ENCODE data around the gene HS1BP3. TPM values are rescaled to one million over a fixed set of nuclear protein-coding genes. Genes with fewer than 3 reads are reported as not detected.
A peak's percentile ranks its signal among the peaks of the same experiment; 100 is the strongest.

Gene HS1BP3
- total and polyA plus RNA-seq, 2 of the 13 experiments (the other 11 are each of a cell fraction or from before 2014, with no cell fraction given): 15.2 to 22.0 TPM

DNA sequence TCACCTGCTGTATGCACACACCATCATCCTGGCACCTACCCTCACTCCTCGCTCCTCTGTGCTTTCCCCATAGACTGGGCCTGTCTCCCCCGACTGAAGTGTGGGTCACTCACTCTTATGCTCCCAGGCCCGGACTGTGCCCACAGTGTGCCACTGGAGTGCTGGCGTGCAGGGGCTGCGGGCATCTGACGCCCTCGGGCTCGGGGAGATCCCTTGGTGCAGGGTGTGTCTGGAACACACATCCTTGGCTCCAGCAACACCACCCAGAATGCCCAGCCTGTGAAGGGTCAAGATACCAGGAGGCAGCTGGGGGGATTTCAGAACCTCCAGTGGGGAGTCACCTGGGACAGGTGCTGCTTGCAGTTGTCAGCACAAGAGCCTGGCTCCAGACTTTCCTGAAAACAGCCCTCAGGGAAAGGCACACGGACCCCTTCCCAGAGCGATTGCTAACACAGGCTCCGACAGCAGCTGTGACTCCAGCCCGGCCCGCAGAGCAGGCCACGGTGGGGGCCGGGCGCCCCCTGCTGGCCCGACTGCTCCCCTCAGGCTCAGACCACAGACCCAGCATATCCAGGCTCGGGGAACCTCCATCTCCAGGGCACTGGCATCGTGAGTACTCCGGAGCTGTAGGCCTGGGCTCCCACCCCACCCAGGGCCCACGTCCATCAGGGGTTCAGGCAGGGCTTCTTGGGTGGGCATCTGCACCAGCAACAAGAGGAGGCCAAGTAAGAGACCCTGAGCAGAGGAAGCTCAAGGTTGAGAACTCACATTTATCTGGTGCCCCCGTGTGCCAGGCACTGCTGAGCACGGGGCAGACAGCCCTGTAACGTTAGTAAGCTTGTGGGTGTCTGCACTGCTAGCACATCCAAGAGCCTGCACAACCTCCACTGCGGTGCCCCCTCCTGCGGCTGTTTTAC, 8.6 kb downstream of the HS1BP3 start:
- Histone ChIP-seq H3K27me3 (ENCODE audit: control insufficient read depth in 1 of 2, insufficient read depth in 2 of 2, low read length in 2 of 2) (no peaks in the 10 kb centered on the region), H3K79me2 (ENCODE audit: insufficient read depth, low read length) (no peaks in the 10 kb centered on the region), H3K4me1 (ENCODE audit: insufficient read depth, low read length) (peaks cover 7% of the 10 kb centered on the region), H3K36me3 (replicated peaks in 1 of 2; ENCODE audit: control insufficient read depth in 1 of 2, insufficient read depth in 2 of 2, low read length in 2 of 2) (peaks cover 9 to 19% of the 10 kb centered on the region in 2 experiments), H3K9me3 (ENCODE audit: low read length) (no peaks in the 10 kb centered on the region), H3K4me3 (replicated peaks in 1 of 3; ENCODE audit: insufficient read depth in 1 of 3, low read depth in 2 of 3, low read length in 3 of 3) (no peak overlapping the region), H4K20me1 (ENCODE audit: insufficient read depth, low read length) (no peaks in the 10 kb centered on the region), H3K27ac (ENCODE audit: extremely low read length, insufficient read depth, low read length) (no peak overlapping the region), H2AFZ (ENCODE audit: low read length) (no peak overlapping the region), H3K4me2 (ENCODE audit: low read depth, low read length) (peak overlapping the region; percentile 25; the same call in 1 of the 2 replicates), H3K9ac (ENCODE audit: insufficient read depth, low read depth, low read length) (no peak overlapping the region)
- 41% methylated on average over 17 of the region's 26 CpGs for WGBS (ENCODE audit: low lambda C conversion rate)
- no TSS peak for BruUV-seq (replicated peaks)
- CTCF ChIA-PET (ENCODE audit: low intra/inter-chr PET ratio, low total read pairs): interaction anchor here (0.8 to 2.0 kb wide), 7 partner anchors 9 to 263 kb away, joined by 3 to 44 read pairs (median 9); partner anchors contain the start of gene HS1BP3
- POLR2A ChIA-PET: interaction anchor here (0.7 to 3.4 kb wide), 11 partner anchors 8 to 263 kb away, joined by 3 to 30 read pairs (median 5); partner anchors contain the start of genes HS1BP3 and RHOB
- FAIRE-seq: peak; percentile 84
- in situ Hi-C loops (cut with HindIII; ENCODE audit: extremely low pct_ligation_motif_present, low pct_unique_long_range_greater_than_20kb) (loop anchor here (5.0 kb wide), 1 partner anchor 245 kb away; no protein-coding TSS in a partner anchor), intact Hi-C loops (cut with micrococcal nuclease; ENCODE audit: unreplicated experiment) (loop anchor here (1.0 to 2.0 kb wide), 4 partner anchors 200 to 263 kb away; no protein-coding TSS in a partner anchor)
- ATAC-seq: peak; percentile 98
- DNase-seq (ENCODE audit: low spot score): peak; percentile 64
- TF ChIP-seq, protein P1, sequence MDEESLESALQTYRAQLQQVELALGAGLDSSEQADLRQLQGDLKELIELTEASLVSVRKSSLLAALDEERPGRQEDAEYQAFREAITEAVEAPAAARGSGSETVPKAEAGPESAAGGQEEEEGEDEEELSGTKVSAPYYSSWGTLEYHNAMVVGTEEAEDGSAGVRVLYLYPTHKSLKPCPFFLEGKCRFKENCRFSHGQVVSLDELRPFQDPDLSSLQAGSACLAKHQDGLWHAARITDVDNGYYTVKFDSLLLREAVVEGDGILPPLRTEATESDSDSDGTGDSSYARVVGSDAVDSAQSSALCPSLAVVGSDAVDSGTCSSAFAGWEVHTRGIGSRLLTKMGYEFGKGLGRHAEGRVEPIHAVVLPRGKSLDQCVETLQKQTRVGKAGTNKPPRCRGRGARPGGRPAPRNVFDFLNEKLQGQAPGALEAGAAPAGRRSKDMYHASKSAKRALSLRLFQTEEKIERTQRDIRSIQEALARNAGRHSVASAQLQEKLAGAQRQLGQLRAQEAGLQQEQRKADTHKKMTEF (CRISPR knock-in tag; IDR thresholded peaks at IDR 0.05): peak; percentile 38; the same call in 1 of the 2 replicates
- TF ChIP-seq PHF8 (CRISPR knock-in tag; IDR thresholded peaks at IDR 0.05) (no peak), SRY (CRISPR knock-in tag; IDR thresholded peaks at IDR 0.05) (peak; percentile 52; the same call in 1 of the 2 replicates), HOXD1 (CRISPR knock-in tag; IDR thresholded peaks at IDR 0.05) (no peak), ZNF33A (CRISPR knock-in tag; IDR thresholded peaks at IDR 0.05; ENCODE audit: borderline replicate concordance) (no peak), KMT2A (CRISPR knock-in tag; IDR thresholded peaks at IDR 0.05) (peak; percentile 64; the same call in 1 of the 2 replicates), ZNF879 (CRISPR knock-in tag; IDR thresholded peaks at IDR 0.05) (no peak), HDAC1 (CRISPR knock-in tag; IDR thresholded peaks at IDR 0.05) (peak; percentile 28; the same call in 1 of the 2 replicates), ZFP36L2 (CRISPR knock-in tag; IDR thresholded peaks at IDR 0.05) (no peak)
- TF ChIP-seq, protein P2, sequence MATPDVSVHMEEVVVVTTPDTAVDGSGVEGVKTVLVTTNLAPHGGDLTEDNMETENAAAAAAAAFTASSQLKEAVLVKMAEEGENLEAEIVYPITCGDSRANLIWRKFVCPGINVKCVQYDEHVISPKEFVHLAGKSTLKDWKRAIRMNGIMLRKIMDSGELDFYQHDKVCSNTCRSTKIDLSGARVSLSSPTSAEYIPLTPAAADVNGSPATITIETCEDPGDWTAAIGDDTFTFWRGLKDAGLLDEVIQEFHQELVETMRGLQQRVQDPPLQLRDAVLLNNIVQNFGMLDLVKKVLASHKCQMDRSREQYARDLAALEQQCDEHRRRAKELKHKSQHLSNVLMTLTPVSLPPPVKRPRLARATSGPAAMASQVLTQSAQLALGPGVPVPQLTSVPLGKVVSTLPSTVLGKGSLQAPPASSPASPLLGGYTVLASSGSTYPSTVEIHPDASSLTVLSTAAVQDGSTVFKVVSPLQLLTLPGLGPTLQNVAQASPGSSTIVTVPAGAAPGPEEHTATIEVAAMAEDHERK (CRISPR knock-in tag; IDR thresholded peaks at IDR 0.05; ENCODE audit: low read depth): no peak
- TF ChIP-seq, protein P3, sequence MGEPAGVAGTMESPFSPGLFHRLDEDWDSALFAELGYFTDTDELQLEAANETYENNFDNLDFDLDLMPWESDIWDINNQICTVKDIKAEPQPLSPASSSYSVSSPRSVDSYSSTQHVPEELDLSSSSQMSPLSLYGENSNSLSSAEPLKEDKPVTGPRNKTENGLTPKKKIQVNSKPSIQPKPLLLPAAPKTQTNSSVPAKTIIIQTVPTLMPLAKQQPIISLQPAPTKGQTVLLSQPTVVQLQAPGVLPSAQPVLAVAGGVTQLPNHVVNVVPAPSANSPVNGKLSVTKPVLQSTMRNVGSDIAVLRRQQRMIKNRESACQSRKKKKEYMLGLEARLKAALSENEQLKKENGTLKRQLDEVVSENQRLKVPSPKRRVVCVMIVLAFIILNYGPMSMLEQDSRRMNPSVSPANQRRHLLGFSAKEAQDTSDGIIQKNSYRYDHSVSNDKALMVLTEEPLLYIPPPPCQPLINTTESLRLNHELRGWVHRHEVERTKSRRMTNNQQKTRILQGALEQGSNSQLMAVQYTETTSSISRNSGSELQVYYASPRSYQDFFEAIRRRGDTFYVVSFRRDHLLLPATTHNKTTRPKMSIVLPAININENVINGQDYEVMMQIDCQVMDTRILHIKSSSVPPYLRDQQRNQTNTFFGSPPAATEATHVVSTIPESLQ (CRISPR knock-in tag; conservative IDR thresholded peaks at IDR 0.05): no peak
- TF ChIP-seq, protein P4, sequence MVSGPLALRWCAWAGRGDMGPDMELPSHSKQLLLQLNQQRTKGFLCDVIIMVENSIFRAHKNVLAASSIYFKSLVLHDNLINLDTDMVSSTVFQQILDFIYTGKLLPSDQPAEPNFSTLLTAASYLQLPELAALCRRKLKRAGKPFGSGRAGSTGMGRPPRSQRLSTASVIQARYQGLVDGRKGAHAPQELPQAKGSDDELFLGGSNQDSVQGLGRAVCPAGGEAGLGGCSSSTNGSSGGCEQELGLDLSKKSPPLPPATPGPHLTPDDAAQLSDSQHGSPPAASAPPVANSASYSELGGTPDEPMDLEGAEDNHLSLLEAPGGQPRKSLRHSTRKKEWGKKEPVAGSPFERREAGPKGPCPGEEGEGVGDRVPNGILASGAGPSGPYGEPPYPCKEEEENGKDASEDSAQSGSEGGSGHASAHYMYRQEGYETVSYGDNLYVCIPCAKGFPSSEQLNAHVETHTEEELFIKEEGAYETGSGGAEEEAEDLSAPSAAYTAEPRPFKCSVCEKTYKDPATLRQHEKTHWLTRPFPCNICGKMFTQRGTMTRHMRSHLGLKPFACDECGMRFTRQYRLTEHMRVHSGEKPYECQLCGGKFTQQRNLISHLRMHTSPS (CRISPR knock-in tag; IDR thresholded peaks at IDR 0.05; ENCODE audit: low read depth): no peak
- TF ChIP-seq, protein P5, sequence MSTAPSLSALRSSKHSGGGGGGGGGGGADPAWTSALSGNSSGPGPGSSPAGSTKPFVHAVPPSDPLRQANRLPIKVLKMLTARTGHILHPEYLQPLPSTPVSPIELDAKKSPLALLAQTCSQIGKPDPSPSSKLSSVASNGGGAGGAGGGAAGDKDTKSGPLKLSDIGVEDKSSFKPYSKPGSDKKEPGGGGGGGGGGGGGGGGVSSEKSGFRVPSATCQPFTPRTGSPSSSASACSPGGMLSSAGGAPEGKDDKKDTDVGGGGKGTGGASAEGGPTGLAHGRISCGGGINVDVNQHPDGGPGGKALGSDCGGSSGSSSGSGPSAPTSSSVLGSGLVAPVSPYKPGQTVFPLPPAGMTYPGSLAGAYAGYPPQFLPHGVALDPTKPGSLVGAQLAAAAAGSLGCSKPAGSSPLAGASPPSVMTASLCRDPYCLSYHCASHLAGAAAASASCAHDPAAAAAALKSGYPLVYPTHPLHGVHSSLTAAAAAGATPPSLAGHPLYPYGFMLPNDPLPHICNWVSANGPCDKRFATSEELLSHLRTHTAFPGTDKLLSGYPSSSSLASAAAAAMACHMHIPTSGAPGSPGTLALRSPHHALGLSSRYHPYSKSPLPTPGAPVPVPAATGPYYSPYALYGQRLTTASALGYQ (CRISPR knock-in tag; IDR thresholded peaks at IDR 0.05): no peak

Data from HepG2 (cell line).